Esophagus (tissue), 2 donors: ENCODE data around the gene MNDA. TPM values are rescaled to one million over a fixed set of nuclear protein-coding genes. Genes with fewer than 3 reads are reported as not detected.

Experiments used
- H3K27ac ChIP-seq, 2 donors: one replicate each; pipeline ENCODE4 v1.5.1; 2013; ENCODE audit warnings: low read depth in 2 of 2, mild to moderate bottlenecking in 2 of 2, inconsistent platforms in 1 of 2, low read length in 1 of 2, moderate library complexity in 1 of 2
- H3K27me3 ChIP-seq, 2 donors: one replicate each; pipeline ENCODE4 v1.6.1; 2013; ENCODE audit warnings: low read length in 2 of 2, control low read depth in 1 of 2, mild to moderate bottlenecking in 1 of 2; ENCODE audit not compliant: insufficient read depth in 2 of 2, control insufficient read depth in 1 of 2
- H3K36me3 ChIP-seq, 2 donors: one replicate each; pipeline ENCODE4 v1.6.1; 2013; ENCODE audit warnings: low read length in 1 of 2; ENCODE audit not compliant: control insufficient read depth in 2 of 2, insufficient read depth in 2 of 2
- H3K4me1 ChIP-seq, 2 donors: one replicate each; pipeline ENCODE4 v1.6.1; 2013; ENCODE audit warnings: low read length in 1 of 2; ENCODE audit not compliant: control insufficient read depth in 2 of 2, insufficient read depth in 2 of 2
- H3K4me3 ChIP-seq, 2 donors: one replicate each; pipeline ENCODE4 v1.5.1; 2013; ENCODE audit warnings: low read length in 2 of 2, mild to moderate bottlenecking in 2 of 2, low read depth in 1 of 2, moderate library complexity in 1 of 2
- H3K9me3 ChIP-seq, 2 donors: one replicate each; pipeline ENCODE4 v1.6.1; 2013; ENCODE audit warnings: mild to moderate bottlenecking in 2 of 2, low read depth in 1 of 2, low read length in 1 of 2, moderate library complexity in 1 of 2; ENCODE audit not compliant: control insufficient read depth in 2 of 2, insufficient read depth in 1 of 2
- WGBS, 2 donors: extraction: QIAGEN DNeasy Blood & Tissue Kit; methylation state at CpG; one replicate each; pipeline ENCODE4 v1.1.7; 2013; 5-methylcytosine and 5-hydroxymethylcytosine counted together
- polyA plus RNA-seq, 2 donors: library from polyadenylated mRNA; stranded (reverse); fragments of 200-250 nt; gene quantifications; one replicate each; pipeline ENCODE4 v1.2.3, GENCODE V29; 2013
- donor health status: healthy with polysubstance abuse.
- donor health status: Bipolar disorder and iron deficiency.

MNDA gene
- polyA plus RNA-seq, 2 donors = 0.49 to 0.93 TPM

DNA sequence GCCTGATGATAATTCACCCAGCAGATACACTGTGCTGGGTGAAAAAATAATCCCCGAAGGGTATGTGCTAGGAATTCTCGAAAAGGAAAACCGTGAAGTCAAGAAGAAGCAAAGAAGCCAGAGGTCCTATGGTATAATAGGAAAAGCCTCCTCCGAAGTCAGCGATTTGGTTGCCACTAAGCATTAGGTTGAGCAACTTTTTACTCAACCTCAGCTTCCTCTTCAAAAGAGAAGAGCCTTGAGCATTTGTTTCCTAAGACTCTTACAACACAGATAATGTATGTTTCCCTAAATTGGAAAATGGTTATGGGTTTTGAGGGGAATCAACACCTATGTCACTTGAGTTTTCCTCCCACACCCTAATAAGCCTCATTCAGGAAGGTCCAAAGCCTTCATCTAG lies 21.3 kb upstream of the MNDA start:
- H3K36me3 ChIP-seq = no peaks in the 10 kb centered on the region
- H3K4me1 ChIP-seq = no peaks in the 10 kb centered on the region
- H3K27ac ChIP-seq = no peak overlapping the region
- H3K4me3 ChIP-seq = no peak overlapping the region
- H3K9me3 ChIP-seq = no peaks in the 10 kb centered on the region
- no peaks in the 10 kb centered on the region for H3K27me3 ChIP-seq
- WGBS, 2 donors = 87% methylated on average over 5 of the region's 5 CpGs

DNA sequence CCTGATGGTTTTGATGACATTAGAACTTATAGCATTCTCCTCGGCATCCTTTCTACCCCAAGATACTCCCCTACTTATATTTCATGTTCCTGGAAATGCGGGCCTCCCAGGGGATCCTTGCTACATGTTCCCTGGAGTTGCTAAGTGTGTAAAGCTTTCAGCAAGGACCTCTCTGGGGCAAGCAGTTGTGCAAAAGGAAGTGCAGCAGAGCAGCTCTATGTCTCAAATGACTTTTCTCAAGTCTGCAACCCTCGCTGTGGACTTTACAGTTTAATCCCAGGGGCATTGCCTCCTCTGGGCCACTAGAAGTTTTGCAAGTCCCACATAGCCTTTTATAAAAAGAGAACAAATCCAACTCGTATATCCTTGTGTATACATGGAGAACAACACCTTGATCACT lies 20.8 kb upstream of the MNDA start:
- Histone ChIP-seq H3K4me1 (no peaks in the 10 kb centered on the region), H3K27me3 (no peaks in the 10 kb centered on the region), H3K4me3 (no peak overlapping the region), H3K36me3 (no peaks in the 10 kb centered on the region), H3K9me3 (no peaks in the 10 kb centered on the region), H3K27ac (no peak overlapping the region)
- 65 to 74% methylated on average over 4 of the region's 4 CpGs for WGBS, 2 donors

DNA sequence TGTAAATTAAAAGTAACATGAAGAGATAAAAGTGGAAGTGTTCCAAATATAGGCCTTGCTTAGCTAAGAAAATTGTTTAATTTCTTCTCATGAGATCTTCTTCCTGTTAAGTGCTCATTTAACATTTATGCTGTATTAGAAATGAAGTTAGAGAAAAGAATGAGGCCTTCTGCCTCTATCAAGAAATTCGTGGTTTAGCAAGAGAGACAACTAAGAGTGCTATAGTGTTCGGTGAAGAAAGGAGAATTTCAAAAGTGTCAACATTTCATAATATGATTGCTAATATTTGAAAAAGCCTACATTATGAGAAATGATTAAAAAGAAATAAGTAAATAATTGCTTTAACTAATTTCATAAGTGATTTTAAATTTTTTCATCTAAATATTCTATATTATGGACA lies 18.8 kb upstream of the MNDA start:
- H3K9me3 ChIP-seq = no peaks in the 10 kb centered on the region
- no peak overlapping the region for H3K27ac ChIP-seq
- H3K36me3 ChIP-seq = no peaks in the 10 kb centered on the region
- H3K4me1 ChIP-seq = no peaks in the 10 kb centered on the region
- 65 to 66% methylated on average over 2 of the region's 2 CpGs for WGBS, 2 donors
- H3K4me3 ChIP-seq = no peak overlapping the region
- H3K27me3 ChIP-seq = no peaks in the 10 kb centered on the region

GRCh38 chr1:158813164-158813563 lies 18.0 kb upstream of the MNDA start:
- Histone ChIP-seq H3K4me3 (no peak overlapping the region), H3K27me3 (no peaks in the 10 kb centered on the region), H3K36me3 (no peaks in the 10 kb centered on the region), H3K27ac (no peak overlapping the region), H3K9me3 (no peaks in the 10 kb centered on the region), H3K4me1 (no peaks in the 10 kb centered on the region)
- 49 to 58% methylated on average over 3 of the region's 3 CpGs for WGBS, 2 donors

DNA sequence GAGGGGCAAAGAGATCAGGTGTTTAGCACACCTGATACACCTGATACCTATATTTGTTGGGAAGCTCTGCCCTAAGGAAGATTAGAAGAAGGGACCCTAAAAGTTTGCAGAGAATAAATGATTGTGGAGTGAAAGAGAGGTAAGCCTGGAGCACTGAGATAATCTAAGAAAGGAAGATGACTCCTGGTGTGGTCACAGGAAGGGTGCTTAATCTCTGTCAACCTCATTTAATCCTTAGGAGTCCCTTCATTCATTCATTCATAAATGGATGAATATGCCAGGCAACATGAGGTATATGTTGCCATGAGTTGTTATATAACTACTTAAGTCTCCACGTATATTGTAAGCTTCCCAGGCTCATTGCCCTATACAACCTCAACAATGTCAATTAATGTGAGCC lies 16.2 kb upstream of the MNDA start:
- H3K27ac ChIP-seq = no peak overlapping the region
- 20 to 72% methylated on average over 1 of the region's 1 CpG for WGBS, 2 donors
- H3K4me3 ChIP-seq = no peak overlapping the region
- no peaks in the 10 kb centered on the region for H3K4me1 ChIP-seq
- H3K9me3 ChIP-seq = no peaks in the 10 kb centered on the region
- no peaks in the 10 kb centered on the region for H3K27me3 ChIP-seq
- no peaks in the 10 kb centered on the region for H3K36me3 ChIP-seq

- H3K36me3 ChIP-seq = no peaks in the 10 kb centered on the region
- H3K9me3 ChIP-seq = no peaks in the 10 kb centered on the region
- no peak overlapping the region for H3K27ac ChIP-seq
- WGBS, 2 donors = 74 to 87% methylated on average over 1 of the region's 1 CpG
- H3K4me3 ChIP-seq = no peak overlapping the region
- no peaks in the 10 kb centered on the region for H3K4me1 ChIP-seq
- H3K27me3 ChIP-seq = no peaks in the 10 kb centered on the region
These were observed 12.6 kb upstream of the MNDA start for GRCh38 chr1:158818560-158818959.

DNA sequence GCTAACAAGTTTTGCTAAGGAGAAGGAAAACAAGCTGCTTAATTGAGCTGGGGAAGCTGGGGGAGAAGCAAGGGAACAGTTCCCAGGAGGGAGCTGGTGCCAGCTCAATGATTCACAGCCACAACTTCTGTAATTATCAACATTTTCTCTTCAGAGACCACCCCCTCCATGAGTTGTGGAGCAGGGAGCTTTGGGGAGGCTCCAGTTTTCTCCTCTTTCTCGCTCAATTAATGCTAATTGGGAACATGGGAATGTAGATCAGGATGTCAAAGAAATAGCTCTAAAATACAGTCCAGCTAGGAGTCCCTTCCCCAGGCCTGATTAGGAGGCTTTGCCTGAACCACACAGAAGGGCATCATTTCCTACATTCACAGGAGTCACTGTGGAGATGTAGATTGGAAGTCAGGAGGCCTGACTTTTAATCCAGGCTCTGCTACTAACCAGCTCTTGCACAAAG lies 12.1 kb upstream of the MNDA start:
- Histone ChIP-seq H3K4me3 (no peak overlapping the region), H3K27ac (no peak overlapping the region), H3K36me3 (no peaks in the 10 kb centered on the region), H3K9me3 (no peaks in the 10 kb centered on the region), H3K4me1 (no peaks in the 10 kb centered on the region), H3K27me3 (no peaks in the 10 kb centered on the region)
- WGBS, 2 donors = 81 to 88% methylated on average over 1 of the region's 1 CpG

GRCh38 chr1:158819461-158820443 lies 11.4 kb upstream of the MNDA start:
- Histone ChIP-seq H3K4me1 (no peaks in the 10 kb centered on the region), H3K36me3 (no peaks in the 10 kb centered on the region), H3K27me3 (no peaks in the 10 kb centered on the region), H3K4me3 (no peak overlapping the region), H3K9me3 (no peaks in the 10 kb centered on the region), H3K27ac (no peak overlapping the region)
- 54 to 60% methylated on average over 7 of the region's 7 CpGs for WGBS, 2 donors

GRCh38 chr1:158821723-158822122 lies 9.4 kb upstream of the MNDA start:
- 78 to 87% methylated on average over 1 of the region's 1 CpG for WGBS, 2 donors
- Histone ChIP-seq H3K27ac (no peak overlapping the region), H3K9me3 (no peaks in the 10 kb centered on the region)

More at GRCh38 chr1:158821723-158822122, 9.4 kb upstream of the MNDA start:
- Histone ChIP-seq H3K4me1 (no peaks in the 10 kb centered on the region), H3K36me3 (no peaks in the 10 kb centered on the region), H3K4me3 (no peak overlapping the region), H3K27me3 (no peaks in the 10 kb centered on the region)
